ENCODE data around the gene NOL7. TPM values are rescaled to one million over a fixed set of nuclear protein-coding genes. Genes with fewer than 3 reads are reported as not detected.

The NOL7 gene
- total and polyA plus RNA-seq, 2 of the 13 experiments (the other 11 are each of a cell fraction or from before 2014, with no cell fraction given) = 37.8 to 186 TPM

DNA sequence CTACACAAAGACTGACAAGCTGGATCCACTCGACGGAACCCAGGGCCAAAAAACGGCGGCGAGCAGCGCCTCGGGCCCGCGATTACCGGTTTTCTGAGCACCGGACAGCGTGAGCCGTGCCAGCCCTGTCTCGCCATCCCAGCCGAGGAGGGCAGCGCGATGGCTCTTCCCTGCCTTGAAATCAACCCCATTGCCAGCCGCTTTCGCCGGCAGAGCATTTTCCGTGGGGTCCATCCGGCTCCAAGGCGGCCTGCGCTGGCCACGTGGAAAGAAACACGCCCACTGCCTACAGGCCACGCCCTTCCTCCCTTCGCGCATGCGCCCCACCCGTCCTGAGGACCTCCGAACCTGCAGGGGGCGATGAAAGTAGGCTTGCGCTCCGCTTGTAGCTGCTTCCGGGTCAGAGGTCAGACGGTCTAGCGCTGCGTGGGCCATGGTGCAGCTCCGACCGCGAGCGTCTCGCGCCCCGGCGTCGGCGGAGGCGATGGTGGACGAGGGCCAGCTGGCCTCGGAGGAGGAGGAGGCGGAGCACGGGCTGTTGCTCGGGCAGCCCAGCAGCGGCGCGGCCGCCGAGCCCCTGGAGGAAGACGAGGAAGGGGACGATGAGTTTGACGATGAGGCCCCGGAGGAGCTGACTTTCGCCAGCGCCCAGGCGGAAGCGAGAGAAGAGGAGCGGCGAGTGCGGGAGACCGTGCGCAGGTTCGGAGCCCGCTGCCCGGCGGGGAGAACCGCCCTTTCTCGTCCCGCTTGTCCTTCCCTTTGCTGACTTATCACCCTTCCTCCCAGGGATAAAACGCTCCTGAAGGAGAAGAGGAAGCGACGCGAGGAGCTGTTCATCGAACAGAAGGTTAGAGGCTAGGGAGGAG, at the start of gene NOL7 (continued):
- peak; percentile 64; the same call in 1 of the 2 replicates for TF ChIP-seq ZNF512 (CRISPR knock-in tag; IDR thresholded peaks at IDR 0.05)
- TF ChIP-seq YEATS4 (CRISPR knock-in tag; IDR thresholded peaks at IDR 0.05; ENCODE audit: borderline replicate concordance) = peak; percentile 100
- peak; percentile 61; the same call in 1 of the 2 replicates for TF ChIP-seq CAMTA2 (CRISPR knock-in tag; IDR thresholded peaks at IDR 0.05; ENCODE audit: borderline replicate concordance)
- TF ChIP-seq ZNF263 (CRISPR knock-in tag; IDR thresholded peaks at IDR 0.05) = peak; percentile 79
- TF ChIP-seq ZNF24 (IDR thresholded peaks at IDR 0.05) = no peak
- TF ChIP-seq, protein P1, sequence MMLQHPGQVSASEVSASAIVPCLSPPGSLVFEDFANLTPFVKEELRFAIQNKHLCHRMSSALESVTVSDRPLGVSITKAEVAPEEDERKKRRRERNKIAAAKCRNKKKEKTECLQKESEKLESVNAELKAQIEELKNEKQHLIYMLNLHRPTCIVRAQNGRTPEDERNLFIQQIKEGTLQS (CRISPR knock-in tag; IDR thresholded peaks at IDR 0.05) = no peak; the same call in none of the 2 replicates
- TF ChIP-seq ZNF7 (CRISPR knock-in tag; IDR thresholded peaks at IDR 0.05) = no peak
- TF ChIP-seq ASH2L (IDR thresholded peaks at IDR 0.05; ENCODE audit: insufficient read length, low read depth, low read length) = peak; percentile 99
- peak; percentile 96 for TF ChIP-seq SNAPC2 (CRISPR knock-in tag; IDR thresholded peaks at IDR 0.05)
- TF ChIP-seq ZNF362 (CRISPR knock-in tag; IDR thresholded peaks at IDR 0.05; ENCODE audit: borderline replicate concordance) = peak; percentile 78
- TF ChIP-seq, protein P2, sequence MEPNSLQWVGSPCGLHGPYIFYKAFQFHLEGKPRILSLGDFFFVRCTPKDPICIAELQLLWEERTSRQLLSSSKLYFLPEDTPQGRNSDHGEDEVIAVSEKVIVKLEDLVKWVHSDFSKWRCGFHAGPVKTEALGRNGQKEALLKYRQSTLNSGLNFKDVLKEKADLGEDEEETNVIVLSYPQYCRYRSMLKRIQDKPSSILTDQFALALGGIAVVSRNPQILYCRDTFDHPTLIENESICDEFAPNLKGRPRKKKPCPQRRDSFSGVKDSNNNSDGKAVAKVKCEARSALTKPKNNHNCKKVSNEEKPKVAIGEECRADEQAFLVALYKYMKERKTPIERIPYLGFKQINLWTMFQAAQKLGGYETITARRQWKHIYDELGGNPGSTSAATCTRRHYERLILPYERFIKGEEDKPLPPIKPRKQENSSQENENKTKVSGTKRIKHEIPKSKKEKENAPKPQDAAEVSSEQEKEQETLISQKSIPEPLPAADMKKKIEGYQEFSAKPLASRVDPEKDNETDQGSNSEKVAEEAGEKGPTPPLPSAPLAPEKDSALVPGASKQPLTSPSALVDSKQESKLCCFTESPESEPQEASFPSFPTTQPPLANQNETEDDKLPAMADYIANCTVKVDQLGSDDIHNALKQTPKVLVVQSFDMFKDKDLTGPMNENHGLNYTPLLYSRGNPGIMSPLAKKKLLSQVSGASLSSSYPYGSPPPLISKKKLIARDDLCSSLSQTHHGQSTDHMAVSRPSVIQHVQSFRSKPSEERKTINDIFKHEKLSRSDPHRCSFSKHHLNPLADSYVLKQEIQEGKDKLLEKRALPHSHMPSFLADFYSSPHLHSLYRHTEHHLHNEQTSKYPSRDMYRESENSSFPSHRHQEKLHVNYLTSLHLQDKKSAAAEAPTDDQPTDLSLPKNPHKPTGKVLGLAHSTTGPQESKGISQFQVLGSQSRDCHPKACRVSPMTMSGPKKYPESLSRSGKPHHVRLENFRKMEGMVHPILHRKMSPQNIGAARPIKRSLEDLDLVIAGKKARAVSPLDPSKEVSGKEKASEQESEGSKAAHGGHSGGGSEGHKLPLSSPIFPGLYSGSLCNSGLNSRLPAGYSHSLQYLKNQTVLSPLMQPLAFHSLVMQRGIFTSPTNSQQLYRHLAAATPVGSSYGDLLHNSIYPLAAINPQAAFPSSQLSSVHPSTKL (CRISPR knock-in tag; IDR thresholded peaks at IDR 0.05) = peak; percentile 89
- peak; percentile 96 for TF ChIP-seq ARHGAP35 (CRISPR knock-in tag; IDR thresholded peaks at IDR 0.05; ENCODE audit: borderline replicate concordance)
- TF ChIP-seq GATAD2A (CRISPR knock-in tag; IDR thresholded peaks at IDR 0.05) = peak; percentile 86
- 0 out of 2 replicates have a peak, but pooled peaks have one; percentile 24 for TF ChIP-seq SNAI1 (CRISPR knock-in tag; IDR thresholded peaks at IDR 0.05; ENCODE audit: borderline replicate concordance)
- TF ChIP-seq YY1 (IDR thresholded peaks at IDR 0.05; ENCODE audit: insufficient read depth, insufficient replicate concordance, low read depth, low read length) = peak; percentile 89
- no peak for TF ChIP-seq MAFK (conservative IDR thresholded peaks at IDR 0.05 in 1 of 2, IDR thresholded peaks at IDR 0.05 in 1 of 2; ENCODE audit: low read length in 2 of 2)
- peak; percentile 72; the same call in 1 of the 2 replicates for TF ChIP-seq ELK4 (CRISPR knock-in tag; IDR thresholded peaks at IDR 0.05; ENCODE audit: borderline replicate concordance)
- peak; percentile 94; the same call in 1 of the 2 replicates for TF ChIP-seq ZZZ3 (CRISPR knock-in tag; IDR thresholded peaks at IDR 0.05; ENCODE audit: borderline replicate concordance)
- TF ChIP-seq HMG20B (CRISPR knock-in tag; conservative IDR thresholded peaks at IDR 0.05) = no peak; the same call in 1 of the 2 replicates
- peak; percentile 99 for TF ChIP-seq MIER3 (CRISPR knock-in tag; IDR thresholded peaks at IDR 0.05; ENCODE audit: borderline replicate concordance)
